H9 (cell line): ENCODE measurements around the gene SLC4A3. TPM values are rescaled to one million over a fixed set of nuclear protein-coding genes. Genes with fewer than 3 reads are reported as not detected.

ENCODE experiments used
- DNase-seq: peaks from one replicate; pipeline ENCODE4 v3.0.0-alpha.2; 2017
- H2AFZ ChIP-seq: one replicate; pipeline ENCODE4 v1.6.1; 2013; ENCODE audit warnings: mild to moderate bottlenecking, low read length, control low read depth, moderate library complexity
- H2AK5ac ChIP-seq: 2 replicates; pipeline ENCODE4 v1.6.1; 2013; ENCODE audit warnings: low read length, control low read depth, mixed read lengths; ENCODE audit not compliant: insufficient read length
- H2BK120ac ChIP-seq: one replicate; pipeline ENCODE4 v1.6.1; 2013; ENCODE audit warnings: low read depth, mild to moderate bottlenecking, low read length, control low read depth, inconsistent platforms; ENCODE audit not compliant: poor library complexity, severe bottlenecking
- H2BK12ac ChIP-seq: 2 replicates; pipeline ENCODE4 v1.6.1; 2013; ENCODE audit warnings: low read length, control low read depth, mixed read lengths, low read depth; ENCODE audit not compliant: insufficient read length
- H2BK15ac ChIP-seq: 2 replicates; pipeline ENCODE4 v1.6.1; 2013; ENCODE audit warnings: low read depth, low read length, control low read depth
- H2BK20ac ChIP-seq: one replicate; pipeline ENCODE4 v1.6.1; 2013; ENCODE audit warnings: low read depth, mild to moderate bottlenecking, low read length, control low read depth, inconsistent platforms; ENCODE audit not compliant: poor library complexity, severe bottlenecking
- H2BK5ac ChIP-seq: 2 replicates; pipeline ENCODE4 v1.6.1; 2013; ENCODE audit warnings: low read length, control low read depth, mixed read lengths; ENCODE audit not compliant: insufficient read length
- H3K14ac ChIP-seq: 2 replicates; pipeline ENCODE4 v1.6.1; 2013; ENCODE audit warnings: low read length, control low read depth; ENCODE audit not compliant: insufficient read depth
- H3K18ac ChIP-seq: 2 replicates; pipeline ENCODE4 v1.6.1; 2013; ENCODE audit warnings: low read depth, mild to moderate bottlenecking, mixed read lengths, low read length, control low read depth; ENCODE audit not compliant: insufficient read length
- H3K23ac ChIP-seq: 2 replicates; pipeline ENCODE4 v1.6.1; 2013; ENCODE audit warnings: low read length, control low read depth, mixed read lengths, low read depth; ENCODE audit not compliant: insufficient read length
- H3K23me2 ChIP-seq: 2 replicates; pipeline ENCODE4 v1.6.1; 2013; ENCODE audit warnings: low read depth, mild to moderate bottlenecking, mixed read lengths, low read length, control low read depth; ENCODE audit not compliant: insufficient read length, poor library complexity, severe bottlenecking
- H3K27ac ChIP-seq: 2 replicates; pipeline ENCODE4 v1.5.1; 2013; ENCODE audit warnings: low read length, control low read depth, mixed read lengths, low read depth; ENCODE audit not compliant: insufficient read length
- H3K27me3 ChIP-seq: 2 replicates; pipeline ENCODE4 v1.6.1; 2013; ENCODE audit warnings: low read length, control low read depth, inconsistent platforms; ENCODE audit not compliant: insufficient read depth
- H3K4ac ChIP-seq: 2 replicates; pipeline ENCODE4 v1.6.1; 2013; ENCODE audit warnings: low read depth, mild to moderate bottlenecking, control low read depth, inconsistent platforms, low read length, moderate library complexity
- H3K4me1 ChIP-seq: 2 replicates; pipeline ENCODE4 v1.6.1; 2013; ENCODE audit warnings: low read length, control low read depth, inconsistent platforms; ENCODE audit not compliant: insufficient read depth
- H3K4me2 ChIP-seq: 2 replicates; pipeline ENCODE4 v1.6.1; 2013; ENCODE audit warnings: low read length, control low read depth, mixed read lengths; ENCODE audit not compliant: insufficient read length, insufficient read depth
- H3K56ac ChIP-seq: 2 replicates; pipeline ENCODE4 v1.6.1; 2013; ENCODE audit warnings: low read depth, mild to moderate bottlenecking, mixed read lengths, low read length, control low read depth; ENCODE audit not compliant: insufficient read length
- H3K79me1 ChIP-seq: 2 replicates; pipeline ENCODE4 v1.6.1; 2013; ENCODE audit warnings: low read depth, mild to moderate bottlenecking, moderate library complexity, low read length, control low read depth, inconsistent platforms; ENCODE audit not compliant: insufficient read depth, poor library complexity, severe bottlenecking
- H3K79me2 ChIP-seq: 2 replicates; pipeline ENCODE4 v1.6.1; 2013; ENCODE audit warnings: low read length, control low read depth, inconsistent platforms; ENCODE audit not compliant: insufficient read depth
- H3K9ac ChIP-seq: 2 replicates; pipeline ENCODE4 v1.6.1; 2013; ENCODE audit warnings: low read length, control low read depth, mixed read lengths; ENCODE audit not compliant: insufficient read length; ENCODE audit errors: extremely low read depth
- H3K9me3 ChIP-seq: one replicate; pipeline ENCODE4 v1.6.1; 2013; ENCODE audit warnings: low read depth, low read length, inconsistent platforms; ENCODE audit not compliant: control insufficient read depth
- H3T11ph ChIP-seq: one replicate; pipeline ENCODE4 v1.6.1; 2013; ENCODE audit warnings: mild to moderate bottlenecking, low read length, control low read depth, inconsistent platforms
- H4K20me1 ChIP-seq: one replicate; pipeline ENCODE4 v1.6.1; 2013; ENCODE audit not compliant: control insufficient read depth, insufficient read length, insufficient read depth
- H4K5ac ChIP-seq: 2 replicates; pipeline ENCODE4 v1.6.1; 2013; ENCODE audit warnings: low read depth, mild to moderate bottlenecking, mixed read lengths, low read length, control low read depth; ENCODE audit not compliant: insufficient read length
- H4K8ac ChIP-seq: replicated peaks from 2 replicates; pipeline ENCODE4 v1.6.1; 2013; ENCODE audit warnings: low read length, control low read depth, mixed read lengths, low read depth; ENCODE audit not compliant: insufficient read length
- H4K91ac ChIP-seq: 2 replicates; pipeline ENCODE4 v1.6.1; 2013; ENCODE audit warnings: low read depth, mild to moderate bottlenecking, moderate library complexity, mixed read lengths, low read length, control low read depth; ENCODE audit not compliant: insufficient read length
- H3K27ac Mint-ChIP-seq, 3 experiments: 2 replicates in 2 of 3; 3 replicates in 1 of 3; pipeline ENCODE4 v1.8.0; 2020 to 2021; ENCODE audit warnings: mixed read lengths in 3 of 3, mild to moderate bottlenecking in 1 of 3, moderate library complexity in 1 of 3
- H3K27me3 Mint-ChIP-seq: 2 replicates; pipeline ENCODE4 v1.8.0; 2021; ENCODE audit warnings: low read depth, mild to moderate bottlenecking, moderate library complexity, mixed read lengths
- H3K36me3 Mint-ChIP-seq, 3 experiments: 2 replicates in 2 of 3; 3 replicates in 1 of 3; pipeline ENCODE4 v1.8.0; 2020 to 2021; ENCODE audit warnings: low read depth in 3 of 3, mixed read lengths in 3 of 3; ENCODE audit not compliant: insufficient read depth in 1 of 3
- H3K4me1 Mint-ChIP-seq, 2 experiments: 2 replicates each; pipeline ENCODE4 v1.8.0; 2020; ENCODE audit warnings: mixed read lengths in 2 of 2
- H3K4me3 Mint-ChIP-seq, 2 experiments: 2 replicates in 1 of 2; 3 replicates in 1 of 2; pipeline ENCODE4 v1.8.0; 2020 to 2021; ENCODE audit warnings: mild to moderate bottlenecking in 2 of 2, mixed read lengths in 2 of 2, moderate library complexity in 1 of 2
- H3K9me3 Mint-ChIP-seq, 2 experiments: 2 replicates in 1 of 2; 3 replicates in 1 of 2; pipeline ENCODE4 v1.8.0; 2020; ENCODE audit warnings: mild to moderate bottlenecking in 2 of 2, mixed read lengths in 2 of 2, moderate library complexity in 1 of 2
- CTCF ChIP-seq: fragments of 200-600 bp; sonication (generic); conservative IDR thresholded peaks from 3 replicates; pipeline ENCODE4 v1.8.0; 2021; ENCODE audit warnings: antibody characterized with exemption, mild to moderate bottlenecking
- WGBS: extraction: QIAGEN DNeasy Blood & Tissue Kit; methylation state at CpG from one replicate; pipeline ENCODE4 v1.1.7; 2013; ENCODE audit warnings: missing lambda C conversion rate, low lambda C conversion rate, mixed read lengths; ENCODE audit not compliant: insufficient read length; ENCODE audit errors: extremely low coverage; 5-methylcytosine and 5-hydroxymethylcytosine counted together
- total RNA-seq: library from RNA; stranded (reverse); gene quantifications from 2 replicates; pipeline ENCODE4 v1.2.1, GENCODE V29; 2021

Gene SLC4A3
- total RNA-seq, 1 experiment from 2014 or later = 11.1 TPM

DNA sequence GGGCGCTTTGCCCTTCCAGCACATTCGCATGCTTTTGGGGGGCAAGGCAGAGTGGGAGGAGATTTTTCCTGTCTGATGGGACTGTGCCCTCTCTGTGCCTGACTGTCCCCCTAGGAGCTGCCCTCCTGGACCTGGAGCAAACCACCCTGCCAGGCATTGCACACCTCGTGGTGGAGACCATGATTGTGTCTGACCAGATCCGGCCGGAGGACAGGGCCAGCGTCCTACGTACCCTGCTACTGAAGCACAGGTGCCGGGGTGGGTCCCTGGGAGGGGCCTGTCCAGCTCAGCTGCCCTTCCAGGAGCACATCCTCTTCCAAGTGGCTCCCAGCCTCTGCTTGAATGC, 5.3 kb downstream of the SLC4A3 start:
- Histone ChIP-seq H3K18ac (no peak overlapping the region), H3K79me2 (no peaks in the 10 kb centered on the region), H4K8ac (no peak overlapping the region), H4K5ac (no peak overlapping the region), H3K4me1 (no peaks in the 10 kb centered on the region), H3K27me3 (no peaks in the 10 kb centered on the region), H4K91ac (no peak overlapping the region), H3K79me1 (no peaks in the 10 kb centered on the region), H2BK20ac (no peak overlapping the region), H3K14ac (no peak overlapping the region), H3K56ac (no peak overlapping the region), H3K23me2 (no peaks in the 10 kb centered on the region), H4K20me1 (no peaks in the 10 kb centered on the region), H3K27ac (no peak overlapping the region), H3K4me2 (no peak overlapping the region), H2BK12ac (no peak overlapping the region), H3T11ph (no peak overlapping the region), H2BK15ac (no peak overlapping the region), H2BK120ac (no peak overlapping the region), H3K9ac (no peak overlapping the region), H3K9me3 (no peaks in the 10 kb centered on the region), H2AK5ac (no peak overlapping the region), H3K23ac (no peak overlapping the region), H3K4ac (no peak overlapping the region), H2AFZ (no peak overlapping the region), H2BK5ac (no peak overlapping the region)
- TF ChIP-seq CTCF = no peak
- Mint-ChIP-seq H3K27ac (no peak overlapping the region), H3K4me3 (no peak overlapping the region), H3K9me3 (no peaks in the 10 kb centered on the region; a peak in 1 of 5 replicates), H3K27me3 (no peaks in the 10 kb centered on the region), H3K4me1 (peaks cover 0 to 11% of the 10 kb centered on the region in 2 experiments; a peak in 3 of 4 replicates), H3K36me3 (peaks cover 0 to 16% (median 8%) of the 10 kb centered on the region in 3 experiments; a peak in 5 of 7 replicates)
- no CpG with 5 or more reads among the region's 8 CpGs for WGBS
- DNase-seq = no peak
